Measurements from ENCODE around the gene SMARCAL1. TPM values are rescaled to one million over a fixed set of nuclear protein-coding genes. Genes with fewer than 3 reads are reported as not detected.
"Not testable (repeated sequence)": the region's sequence is repeated elsewhere in the genome, so short reads cannot be mapped to it uniquely, and the experiment has no call there.

Gene SMARCAL1
- total and polyA plus RNA-seq, 2 of the 13 experiments (the other 11 are each of a cell fraction or from before 2014, with no cell fraction given), result 12.7 to 21.3 TPM

GRCh38 chr2:216379977-216380376, 32.3 kb upstream of the SMARCAL1 start (continued):
- TF ChIP-seq ZBTB40 (IDR thresholded peaks at IDR 0.05), result no peak
- TF ChIP-seq ZBTB40 (CRISPR knock-in tag; IDR thresholded peaks at IDR 0.05), result no peak
- TF ChIP-seq ATF2 (CRISPR knock-in tag; IDR thresholded peaks at IDR 0.05), result no peak
- no peak for TF ChIP-seq AGO2 (optimal IDR thresholded peaks at IDR 0.05; ENCODE audit: low read depth, low read length)
- TF ChIP-seq EHMT2 (IDR thresholded peaks at IDR 0.05; ENCODE audit: borderline replicate concordance, low read depth, low read length), result no peak
- no peak for TF ChIP-seq GPN1 (CRISPR knock-in tag; IDR thresholded peaks at IDR 0.05; ENCODE audit: borderline replicate concordance)
- no peak for TF ChIP-seq ZNF253 (CRISPR knock-in tag; IDR thresholded peaks at IDR 0.05; ENCODE audit: borderline replicate concordance)
- TF ChIP-seq ZNF776 (CRISPR knock-in tag; IDR thresholded peaks at IDR 0.05), result no peak
- no peak for TF ChIP-seq ZNF274 (CRISPR knock-in tag; IDR thresholded peaks at IDR 0.05)
- no peak for TF ChIP-seq ZMYM2 (CRISPR knock-in tag; IDR thresholded peaks at IDR 0.05)
- no peak for TF ChIP-seq ZFYVE20 (CRISPR knock-in tag; IDR thresholded peaks at IDR 0.05; ENCODE audit: borderline replicate concordance, low read depth)
- TF ChIP-seq HNRNPLL (IDR thresholded peaks at IDR 0.05; ENCODE audit: low read depth, low read length, poor library complexity, severe bottlenecking), result no peak

GRCh38 chr2:216384409-216384808, 27.9 kb upstream of the SMARCAL1 start:
- not testable (repeated sequence) for DNase-seq (ENCODE audit: low spot score)
- 3% methylated on average over 2 of the region's 2 CpGs for WGBS (ENCODE audit: low lambda C conversion rate)

More at GRCh38 chr2:216384409-216384808, 27.9 kb upstream of the SMARCAL1 start:
- POLR2A ChIA-PET; H2AFZ ChIP-seq (ENCODE audit: low read length); CTCF ChIA-PET (ENCODE audit: low intra/inter-chr PET ratio, low total read pairs); ATAC-seq; FAIRE-seq; BruUV-seq (replicated peaks); H3K9me3 ChIP-seq (ENCODE audit: low read length); H3K36me3 ChIP-seq (replicated peaks in 1 of 2; ENCODE audit: control insufficient read depth in 1 of 2, insufficient read depth in 2 of 2, low read length in 2 of 2); intact Hi-C loops (cut with micrococcal nuclease; ENCODE audit: unreplicated experiment); H3K4me1 ChIP-seq (ENCODE audit: insufficient read depth, low read length); H3K9ac ChIP-seq (ENCODE audit: insufficient read depth, low read depth, low read length); H3K4me3 ChIP-seq (replicated peaks in 1 of 3; ENCODE audit: insufficient read depth in 1 of 3, low read depth in 2 of 3, low read length in 3 of 3); H3K27me3 ChIP-seq (ENCODE audit: control insufficient read depth in 1 of 2, insufficient read depth in 2 of 2, low read length in 2 of 2); H3K79me2 ChIP-seq (ENCODE audit: insufficient read depth, low read length); H4K20me1 ChIP-seq (ENCODE audit: insufficient read depth, low read length); H3K27ac ChIP-seq (ENCODE audit: extremely low read length, insufficient read depth, low read length); in situ Hi-C loops (cut with HindIII; ENCODE audit: extremely low pct_ligation_motif_present, low pct_unique_long_range_greater_than_20kb); H3K4me2 ChIP-seq (ENCODE audit: low read depth, low read length): not testable (repeated sequence)
